Anterior cingulate cortex (tissue), 58 donors: ENCODE results near the gene RFC5.
"Not testable (repeated sequence)": the region's sequence is repeated elsewhere in the genome, so short reads cannot be mapped to it uniquely, and the experiment has no call there.

Experiments used
- DNase-seq, 58 donors: peaks; one replicate each; lab custom pipeline; 2025; lab: John Stamatoyannopoulos, UW

The RFC5 gene

DNA sequence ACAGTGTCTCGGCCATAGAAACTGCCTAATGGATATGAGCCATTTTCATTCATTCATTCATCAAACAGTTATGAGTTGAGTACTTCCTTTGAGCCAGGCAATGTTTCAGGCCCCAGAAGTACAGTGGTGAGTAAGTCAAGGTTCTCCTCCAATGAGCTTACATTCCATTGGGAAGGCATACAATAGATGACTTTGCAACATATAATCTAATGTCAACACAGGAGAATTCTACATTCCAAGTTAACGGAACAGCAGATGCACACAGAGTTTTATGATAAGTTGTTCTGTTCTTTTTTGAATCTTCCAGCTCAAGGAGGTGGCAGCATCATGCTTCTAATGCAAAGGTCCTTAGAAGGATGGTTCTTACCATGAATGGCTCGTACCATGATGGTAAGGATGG, 3.2 kb upstream of the RFC5 start:
- DNase-seq, result no peak

DNA sequence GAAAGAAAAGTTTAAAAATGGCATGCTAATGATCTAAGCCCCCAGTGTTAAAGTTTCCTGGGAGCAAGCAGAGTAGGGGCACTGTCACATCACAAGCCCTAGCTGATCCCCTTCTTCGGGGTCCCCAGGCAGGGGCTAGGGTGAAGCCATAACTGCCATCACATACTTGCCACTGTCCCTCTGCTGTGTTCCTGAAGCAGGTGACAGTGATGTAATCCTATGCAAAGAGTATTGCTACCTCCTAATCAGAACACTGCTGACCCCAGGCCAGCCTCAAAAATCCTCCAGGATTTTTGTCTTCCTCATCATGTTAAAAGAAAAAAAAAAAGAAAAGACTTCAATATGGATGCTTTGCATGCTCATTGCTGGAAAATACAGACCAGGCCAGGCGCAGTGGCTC, 1.2 kb upstream of the RFC5 start:
- no peak for DNase-seq

DNA sequence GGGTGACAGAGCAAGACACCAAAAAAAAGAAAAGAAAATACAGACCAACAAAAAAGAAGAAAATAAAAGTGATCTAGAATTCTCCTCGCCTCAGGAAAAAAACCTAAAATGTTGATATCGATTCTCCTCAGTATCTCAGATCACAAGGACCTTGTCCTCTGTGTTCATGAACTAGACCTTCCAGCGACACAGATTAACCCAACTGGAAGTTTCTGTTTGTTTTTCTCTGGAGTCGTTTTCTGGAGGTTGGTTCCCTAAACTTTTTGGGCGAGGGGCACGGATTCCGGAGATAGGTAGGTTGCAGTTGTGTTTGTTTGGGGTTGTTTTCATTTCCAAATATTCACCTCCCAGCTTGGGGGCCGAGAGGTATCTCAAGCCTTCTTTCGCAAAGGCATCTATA, 559 bp upstream of the RFC5 start:
- DNase-seq, result no peak

GRCh38 chr12:118017926-118018325, 1.4 kb downstream of the RFC5 start:
- no peak for DNase-seq

DNA sequence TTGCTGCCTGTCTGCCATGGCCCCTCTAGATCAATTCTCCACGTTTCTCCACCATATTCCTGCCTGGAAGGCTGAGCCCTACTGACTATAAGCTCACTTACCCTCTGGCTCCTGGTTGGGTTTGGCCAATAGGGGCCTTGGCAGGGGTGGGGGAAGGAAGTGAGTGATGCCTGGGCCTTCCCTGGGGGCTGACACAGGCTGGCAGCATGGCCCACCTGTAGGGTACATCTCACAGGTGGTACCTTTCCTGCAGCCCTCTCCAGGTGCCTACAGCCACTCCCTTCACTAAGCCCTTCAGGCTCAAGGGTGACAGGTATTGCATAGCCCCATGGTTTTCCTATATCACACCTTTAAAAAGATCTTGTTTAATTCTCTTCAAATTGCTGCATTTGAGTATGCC, 3.5 kb downstream of the RFC5 start:
- no peak for DNase-seq

- DNase-seq, result not testable (repeated sequence)
These were observed 5.7 kb downstream of the RFC5 start for GRCh38 chr12:118022097-118022727.

GRCh38 chr12:118022728-118023109, 6.2 kb downstream of the RFC5 start:
- DNase-seq, result no peak

DNA sequence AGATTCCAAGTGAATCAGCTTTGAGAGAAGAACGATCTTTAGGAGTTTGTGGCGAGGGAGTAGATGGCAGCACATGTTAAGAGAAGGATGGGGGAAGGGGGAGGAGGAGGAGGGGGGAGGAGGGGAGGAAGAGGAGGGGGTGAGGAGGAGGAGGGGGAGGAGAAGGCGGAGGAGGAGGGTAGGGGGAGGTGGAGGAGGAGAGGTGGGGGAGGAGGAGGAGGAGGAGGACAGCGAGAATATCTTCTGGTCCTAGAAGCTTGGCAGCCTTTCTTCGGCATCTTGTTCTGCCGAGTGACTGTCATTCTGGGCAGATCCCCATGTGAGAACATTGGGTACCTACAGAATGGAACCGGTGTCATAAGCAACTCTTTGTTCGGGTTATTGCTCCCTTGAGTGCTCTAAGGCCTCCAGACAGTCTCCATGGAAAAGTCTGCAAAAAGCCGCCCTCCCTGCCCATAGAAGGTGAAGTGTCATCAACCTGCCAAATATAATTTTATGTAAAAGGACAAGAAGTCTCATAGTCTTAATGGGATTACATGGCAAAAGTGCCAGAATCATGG, 6.9 kb downstream of the RFC5 start:
- DNase-seq, result peak in 9 of 58 donors; percentile 8 to 55 (median 16)

GRCh38 chr12:118025168-118025567, 8.7 kb downstream of the RFC5 start:
- peak in 28 of 58 donors; percentile 3 to 84 (median 22) for DNase-seq

DNA sequence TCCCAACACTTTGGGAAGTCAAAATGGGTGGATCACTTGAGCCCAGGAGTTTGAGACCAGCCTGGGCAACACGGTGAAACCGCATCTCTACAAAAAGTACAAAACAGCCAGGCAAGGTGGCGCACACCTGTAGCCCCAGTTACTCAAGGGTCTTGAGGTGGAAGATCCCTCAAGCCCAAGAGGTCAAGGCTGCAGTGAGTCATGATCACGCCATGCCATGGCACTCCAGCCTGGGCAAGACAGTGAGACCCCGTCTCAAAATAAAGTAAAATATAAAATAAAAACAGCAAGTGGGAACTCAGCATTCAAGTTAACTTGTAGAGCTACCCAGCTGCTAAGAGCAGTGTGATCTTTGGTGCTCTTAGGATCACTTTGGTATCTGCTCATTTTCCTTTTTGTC, 12.7 kb downstream of the RFC5 start:
- no peak for DNase-seq

DNA sequence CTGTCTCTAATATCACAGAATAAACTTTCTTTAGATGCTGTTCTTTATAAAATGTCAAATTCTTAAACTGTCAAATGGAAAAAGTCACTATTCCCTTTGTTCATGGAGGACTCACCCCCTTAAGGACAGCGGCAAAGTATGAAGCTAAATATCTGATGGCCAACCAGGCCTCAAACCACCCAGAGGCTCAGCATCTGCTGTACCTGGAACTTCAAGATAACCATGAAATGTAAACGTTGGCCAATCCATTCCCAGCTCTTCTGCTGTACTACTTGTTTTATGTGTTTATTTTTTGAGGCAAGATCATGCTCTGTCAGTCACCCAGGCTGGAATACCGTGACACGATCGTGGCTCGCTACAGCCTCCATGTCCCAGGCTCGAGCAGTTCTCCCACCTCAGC, 15.7 kb downstream of the RFC5 start:
- no peak for DNase-seq

GRCh38 chr12:118033323-118033722, 16.8 kb downstream of the RFC5 start:
- DNase-seq, result no peak

- no peak for DNase-seq
These were observed 17.4 kb downstream of the RFC5 start for GRCh38 chr12:118033902-118034301.

- DNase-seq, result peak in 18 of 58 donors; percentile 3 to 57 (median 27)
These were observed 18.1 kb downstream of the RFC5 start for GRCh38 chr12:118034429-118035189.

- peak in 8 of 58 donors; percentile 4 to 45 (median 24) for DNase-seq
These were observed 18.9 kb downstream of the RFC5 start for GRCh38 chr12:118035190-118036041.

DNA sequence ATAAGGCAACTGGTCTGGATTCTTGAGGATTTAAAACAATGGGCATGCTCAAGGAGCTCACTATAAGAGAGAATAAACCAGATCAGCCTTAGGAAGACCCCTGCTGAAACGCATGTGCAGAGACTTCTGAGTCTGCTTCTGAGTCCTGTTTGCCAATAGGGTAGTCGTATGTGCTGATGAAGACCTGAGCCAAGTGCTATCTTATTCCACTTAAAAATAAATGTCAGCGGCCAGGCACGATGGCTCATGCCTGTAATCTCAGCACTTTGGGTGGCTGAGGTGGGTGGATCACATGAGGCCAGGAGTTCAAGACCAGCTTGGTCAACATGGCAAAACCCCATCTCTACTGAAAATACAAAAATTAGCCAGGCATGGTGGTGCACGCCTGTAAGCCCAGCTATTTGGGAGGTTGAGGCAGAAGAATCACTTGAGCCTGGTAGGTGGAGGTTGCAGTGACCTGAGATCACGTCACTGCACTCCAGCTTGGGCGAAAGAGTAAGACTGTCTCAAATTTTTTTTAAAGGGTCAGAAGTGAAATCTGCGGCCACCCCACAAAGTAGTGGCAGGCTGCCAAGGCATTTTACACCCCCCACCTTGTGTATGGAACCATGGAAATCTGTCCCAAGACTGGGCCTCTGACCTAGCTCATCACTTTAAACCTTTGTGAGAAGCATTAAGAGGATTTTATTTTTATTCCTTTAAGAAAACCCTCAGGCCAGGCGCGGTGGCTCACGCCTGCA, 20.3 kb downstream of the RFC5 start:
- DNase-seq, result no peak

DNA sequence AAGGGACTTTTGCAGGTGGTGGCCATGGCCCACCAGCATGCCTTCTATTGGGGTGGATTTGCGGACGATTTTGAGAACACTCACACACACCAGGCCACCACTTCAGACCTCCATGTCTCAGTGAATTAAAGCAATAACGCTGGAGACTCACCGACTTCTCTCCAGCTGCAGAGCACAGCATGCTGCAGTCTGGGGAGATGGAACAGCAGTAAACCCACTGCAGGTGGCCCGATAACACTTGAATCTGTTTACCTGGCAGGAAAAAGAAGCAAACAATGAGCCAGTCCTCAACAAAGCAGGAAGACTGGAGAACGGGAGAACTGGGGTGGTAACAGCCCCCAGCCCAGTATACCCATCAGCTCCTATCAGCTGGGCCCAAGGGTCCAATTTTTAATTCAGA, 21.6 kb downstream of the RFC5 start:
- no peak for DNase-seq

DNA sequence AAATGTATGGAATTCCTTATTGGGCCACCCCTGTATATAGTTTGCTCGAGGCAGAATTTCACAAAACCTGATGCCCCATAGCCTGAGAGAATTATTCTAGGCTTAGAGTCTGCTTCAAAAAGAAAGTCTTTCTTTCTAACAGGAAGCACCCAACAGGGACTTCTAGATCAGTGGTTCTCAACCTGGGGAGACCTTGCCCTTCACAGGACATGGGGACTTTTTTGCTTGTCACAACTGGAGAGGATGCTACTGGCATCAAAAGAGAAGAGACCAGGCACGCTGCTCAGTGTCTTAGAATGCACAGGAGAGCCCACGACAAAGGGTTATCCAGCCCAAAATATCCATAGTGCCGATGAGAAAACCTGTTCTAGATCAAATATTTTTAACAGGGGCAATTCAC, 25.6 kb downstream of the RFC5 start:
- DNase-seq, result no peak

DNA sequence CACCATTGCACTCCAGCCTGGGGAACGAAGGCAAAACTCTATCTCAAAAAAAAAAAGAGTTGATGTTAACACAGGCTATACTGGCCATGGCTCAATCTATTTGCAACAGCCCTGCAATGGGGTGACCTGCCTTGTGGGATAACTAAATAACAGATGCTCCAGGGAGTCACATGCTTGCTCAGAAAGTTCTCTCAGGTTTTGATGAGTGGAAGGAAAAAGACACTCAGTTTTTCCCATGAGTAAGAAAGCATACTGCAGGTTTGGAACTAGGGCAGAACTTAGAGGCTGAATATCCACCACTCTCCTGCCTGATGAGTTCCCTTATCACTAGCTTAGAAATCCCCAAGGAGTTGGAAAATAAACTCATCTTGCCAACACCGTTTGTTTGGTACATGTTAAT, 27.6 kb downstream of the RFC5 start:
- DNase-seq, result no peak

- no peak for DNase-seq
These were observed 28.1 kb downstream of the RFC5 start for GRCh38 chr12:118044577-118044976.
